Activated T-helper 2 cell treated with anti-CD3 and anti-CD28 coated beads, Interferon-gamma antibody, Interleukin-2, Interleukin-4, amounts not matched to agents 10 μg/mL and 5 μg/mL and 100 μg/mL, durations not matched to agents 14 hours and 24 hours and 36 hours (primary cell): Measurements from ENCODE around the gene LRRC42. TPM values are rescaled to one million over a fixed set of nuclear protein-coding genes. Genes with fewer than 3 reads are reported as not detected.

Experiments
- DNase-seq: peaks from one replicate; pipeline ENCODE4 v3.0.0; 2021; ENCODE audit warnings: low spot score
- H3K27ac Mint-ChIP-seq: one replicate; pipeline ENCODE4 v1.8.0; 2021; ENCODE audit warnings: mixed read lengths
- H3K27me3 Mint-ChIP-seq: one replicate; pipeline ENCODE4 v1.8.0; 2021; ENCODE audit warnings: low read depth, mixed read lengths
- H3K36me3 Mint-ChIP-seq: one replicate; pipeline ENCODE4 v1.8.0; 2021; ENCODE audit warnings: low read depth, mixed read lengths
- H3K4me1 Mint-ChIP-seq: one replicate; pipeline ENCODE4 v1.8.0; 2021; ENCODE audit warnings: low read depth, mixed read lengths
- H3K4me3 Mint-ChIP-seq: one replicate; pipeline ENCODE4 v1.8.0; 2021; ENCODE audit warnings: low read depth, mild to moderate bottlenecking, moderate library complexity, mixed read lengths
- H3K9me3 Mint-ChIP-seq: one replicate; pipeline ENCODE4 v1.8.0; 2021; ENCODE audit warnings: mixed read lengths
- intact Hi-C: fragments of 100-400 bp; cut with micrococcal nuclease; formaldehyde crosslinking; loops from one replicate; pipeline ENCODE4 v1.15.1; 2023
- total RNA-seq: library from RNA; stranded (reverse); gene quantifications from 2 replicates; pipeline ENCODE4 v1.2.3, GENCODE V29; 2022

LRRC42 gene
- total RNA-seq, 1 donor from 2014 or later, result 32.4 TPM

DNA sequence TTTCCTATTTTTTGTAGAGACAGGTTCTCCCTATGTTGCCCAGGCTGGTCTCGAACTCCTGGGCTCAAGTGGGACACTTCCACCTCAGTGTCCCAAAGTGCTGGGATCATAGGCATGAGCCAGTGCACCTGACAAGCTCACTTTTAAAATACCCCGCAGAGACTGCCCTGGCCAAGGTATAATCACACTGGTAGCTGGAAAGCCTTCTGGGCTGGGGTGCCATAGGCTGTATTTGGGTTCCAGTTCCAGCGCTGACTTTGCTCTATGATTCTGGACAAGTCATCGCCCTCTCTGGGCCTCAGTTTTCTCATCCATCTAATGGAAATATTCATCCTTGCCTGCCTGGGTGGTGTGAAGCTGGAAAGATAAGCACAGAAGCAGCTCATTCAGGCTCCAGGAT is 61.5 kb downstream of the LRRC42 start:
- Mint-ChIP-seq H3K27ac (no peak overlapping the region), H3K4me3 (no peak overlapping the region), H3K27me3 (peaks cover 7% of the 10 kb centered on the region), H3K4me1 (no peaks in the 10 kb centered on the region), H3K36me3 (no peaks in the 10 kb centered on the region), H3K9me3 (no peaks in the 10 kb centered on the region)
- intact Hi-C loops, result no loop called here
- no peak for DNase-seq

DNA sequence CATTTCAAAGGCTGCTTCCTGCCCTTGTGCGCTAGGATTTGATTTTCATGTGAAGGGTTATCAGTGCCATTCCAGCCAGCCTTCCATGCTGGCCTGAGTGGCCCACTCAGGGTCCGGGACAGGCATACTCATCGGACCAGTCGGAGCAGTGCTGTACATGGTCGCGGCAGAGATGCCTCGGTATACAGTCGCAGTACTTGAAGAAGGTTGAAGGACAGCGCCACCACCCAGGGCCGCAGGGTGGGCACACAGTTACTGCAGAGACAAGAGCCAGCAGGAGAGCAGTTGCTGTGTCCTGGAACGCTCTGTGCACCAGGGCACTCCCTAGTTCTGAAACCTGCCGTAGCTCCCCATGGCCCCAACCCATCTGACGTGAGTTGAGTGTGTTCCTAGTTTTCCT is 62.7 kb downstream of the LRRC42 start:
- H3K4me3 Mint-ChIP-seq, result no peak overlapping the region
- no peaks in the 10 kb centered on the region for H3K9me3 Mint-ChIP-seq
- peaks cover 7% of the 10 kb centered on the region for H3K27me3 Mint-ChIP-seq
- DNase-seq, result no peak
- H3K36me3 Mint-ChIP-seq, result no peaks in the 10 kb centered on the region
- intact Hi-C loops, result no loop called here
- no peak overlapping the region for H3K27ac Mint-ChIP-seq
- H3K4me1 Mint-ChIP-seq, result no peaks in the 10 kb centered on the region

GRCh38 chr1:54009406-54009805 is 63.3 kb downstream of the LRRC42 start:
- DNase-seq, result no peak
- H3K27me3 Mint-ChIP-seq, result peaks cover 7% of the 10 kb centered on the region
- no peaks in the 10 kb centered on the region for H3K4me1 Mint-ChIP-seq
- H3K4me3 Mint-ChIP-seq, result no peak overlapping the region
- no peaks in the 10 kb centered on the region for H3K36me3 Mint-ChIP-seq
- no peak overlapping the region for H3K27ac Mint-ChIP-seq
- no peaks in the 10 kb centered on the region for H3K9me3 Mint-ChIP-seq
- intact Hi-C loops, result no loop called here

- H3K36me3 Mint-ChIP-seq, result no peaks in the 10 kb centered on the region
- H3K27ac Mint-ChIP-seq, result no peak overlapping the region
- H3K4me3 Mint-ChIP-seq, result no peak overlapping the region
- H3K4me1 Mint-ChIP-seq, result no peaks in the 10 kb centered on the region
- no peaks in the 10 kb centered on the region for H3K9me3 Mint-ChIP-seq
- intact Hi-C loops, result no loop called here
- no peak for DNase-seq
- peaks cover 7% of the 10 kb centered on the region for H3K27me3 Mint-ChIP-seq
Measured at GRCh38 chr1:54010415-54011117, 64.4 kb downstream of the LRRC42 start.

- Mint-ChIP-seq H3K36me3 (no peaks in the 10 kb centered on the region), H3K4me3 (no peak overlapping the region), H3K27me3 (peaks cover 5% of the 10 kb centered on the region), H3K9me3 (no peaks in the 10 kb centered on the region), H3K27ac (no peak overlapping the region), H3K4me1 (no peaks in the 10 kb centered on the region)
- no peak for DNase-seq
- intact Hi-C loops, result no loop called here
Measured at GRCh38 chr1:54011316-54012007, 65.3 kb downstream of the LRRC42 start.

DNA sequence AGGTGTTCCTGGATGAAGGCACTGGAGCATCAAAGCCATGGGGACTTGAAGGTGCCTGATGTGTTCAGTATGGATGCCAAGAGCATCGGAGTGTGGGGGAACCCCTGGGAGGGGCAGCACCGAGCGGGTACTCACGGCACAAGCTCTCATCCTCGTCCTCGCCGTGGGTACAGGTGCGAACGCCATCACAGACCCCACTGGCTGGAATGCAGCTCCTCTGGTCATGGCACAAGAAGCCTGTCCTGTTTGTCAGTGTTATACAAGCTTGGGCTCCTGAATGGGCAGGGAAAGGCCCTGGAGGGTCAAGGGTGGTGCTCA is 65.8 kb downstream of the LRRC42 start:
- Mint-ChIP-seq H3K27ac (no peak overlapping the region), H3K36me3 (no peaks in the 10 kb centered on the region), H3K27me3 (peaks cover 3% of the 10 kb centered on the region), H3K4me1 (no peaks in the 10 kb centered on the region), H3K4me3 (no peak overlapping the region), H3K9me3 (no peaks in the 10 kb centered on the region)
- intact Hi-C loops, result no loop called here
- no peak for DNase-seq

- intact Hi-C loops, result no loop called here
- Mint-ChIP-seq H3K36me3 (no peaks in the 10 kb centered on the region), H3K27ac (no peak overlapping the region), H3K27me3 (peaks cover 2% of the 10 kb centered on the region), H3K4me3 (no peak overlapping the region), H3K4me1 (no peaks in the 10 kb centered on the region), H3K9me3 (no peaks in the 10 kb centered on the region)
- DNase-seq, result no peak
Measured at GRCh38 chr1:54012863-54013262, 66.7 kb downstream of the LRRC42 start.

- intact Hi-C loops, result no loop called here
- no peak overlapping the region for H3K4me3 Mint-ChIP-seq
- no peak overlapping the region for H3K27ac Mint-ChIP-seq
- no peak for DNase-seq
- no peaks in the 10 kb centered on the region for H3K9me3 Mint-ChIP-seq
- H3K27me3 Mint-ChIP-seq, result peaks cover 2% of the 10 kb centered on the region
- no peaks in the 10 kb centered on the region for H3K36me3 Mint-ChIP-seq
- H3K4me1 Mint-ChIP-seq, result no peaks in the 10 kb centered on the region
Measured at GRCh38 chr1:54013393-54014008, 67.4 kb downstream of the LRRC42 start.

DNA sequence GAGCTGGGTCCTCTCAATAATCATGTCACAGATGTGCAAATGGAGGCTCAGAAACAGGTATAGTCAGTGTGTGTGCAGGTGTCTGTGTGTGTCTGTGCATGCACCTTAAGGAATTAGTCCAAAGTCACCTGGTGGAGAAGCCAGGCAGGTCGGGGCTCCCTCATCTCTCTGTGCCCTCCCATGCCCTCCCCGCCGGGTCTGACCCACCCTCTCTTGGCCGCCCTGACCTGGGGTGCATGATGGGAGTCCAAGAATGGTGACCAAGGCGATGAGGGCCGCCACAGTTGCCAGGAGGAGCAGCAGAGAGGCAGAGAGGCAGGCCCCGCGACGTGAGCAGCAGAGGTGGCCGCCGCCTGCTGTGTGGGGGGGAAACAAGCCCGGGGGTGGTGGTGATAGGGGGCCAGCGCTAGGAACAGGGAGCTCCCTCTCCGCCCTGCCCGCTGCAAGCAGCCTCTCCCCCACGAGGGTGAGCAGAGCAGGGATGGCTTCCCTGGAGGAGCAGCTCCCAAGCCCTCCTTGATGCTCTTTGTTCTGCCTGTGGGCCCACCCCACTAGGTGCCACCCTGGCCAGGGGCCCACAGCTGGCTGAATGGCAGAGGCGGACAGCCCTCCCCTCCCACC is 68.0 kb downstream of the LRRC42 start:
- Mint-ChIP-seq H3K9me3 (no peaks in the 10 kb centered on the region), H3K36me3 (no peaks in the 10 kb centered on the region), H3K27me3 (peaks cover 2% of the 10 kb centered on the region), H3K27ac (no peak overlapping the region), H3K4me1 (no peaks in the 10 kb centered on the region), H3K4me3 (no peak overlapping the region)
- DNase-seq, result no peak
- intact Hi-C loops, result no loop called here

DNA sequence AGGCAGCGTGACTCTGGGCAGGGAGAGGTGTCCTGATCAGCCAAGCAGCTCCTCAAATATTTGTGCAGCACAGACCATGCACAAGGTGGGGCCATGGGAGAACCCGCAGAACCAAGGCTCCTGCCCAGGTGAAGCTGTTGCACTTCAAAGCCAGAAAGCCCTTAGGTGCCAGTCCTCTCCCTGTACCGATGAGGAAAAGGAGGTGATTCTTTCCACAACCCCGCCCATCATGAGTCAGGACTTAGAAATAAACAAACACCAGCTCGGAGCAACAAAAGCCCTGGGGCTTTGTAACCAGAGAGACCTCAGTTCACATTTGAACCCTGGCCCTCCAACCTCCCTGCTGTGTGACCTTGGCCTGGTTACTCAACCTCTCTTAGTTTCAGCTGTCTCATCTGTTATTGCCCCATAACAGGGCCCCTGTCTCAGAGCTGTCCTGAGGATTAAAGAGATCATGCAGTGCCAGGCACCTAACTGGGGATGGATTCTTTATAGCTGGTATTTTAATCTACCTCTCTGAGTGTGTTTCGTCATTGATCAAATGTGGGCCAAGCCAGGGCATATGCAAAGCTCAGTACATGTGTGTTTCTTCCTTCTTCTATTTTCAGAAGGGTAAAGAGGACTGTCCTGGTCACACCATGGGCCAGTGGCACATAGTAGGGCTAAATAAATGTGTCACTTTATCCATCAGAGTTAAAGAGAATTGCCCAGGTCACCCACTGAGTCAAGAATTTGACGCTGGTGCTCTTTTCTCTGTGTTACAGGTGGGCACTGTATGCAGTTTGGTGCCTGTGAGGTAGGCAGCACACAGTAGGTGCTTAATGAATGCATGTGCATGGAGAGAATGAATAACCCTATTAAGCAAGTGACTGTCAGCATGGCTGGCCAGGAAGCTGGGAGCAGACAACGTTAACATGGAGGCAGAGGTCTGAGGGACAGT is 70.5 kb downstream of the LRRC42 start:
- Mint-ChIP-seq H3K4me1 (no peaks in the 10 kb centered on the region), H3K27ac (no peak overlapping the region), H3K27me3 (no peaks in the 10 kb centered on the region), H3K36me3 (no peaks in the 10 kb centered on the region), H3K9me3 (no peaks in the 10 kb centered on the region), H3K4me3 (no peak overlapping the region)
- intact Hi-C loops, result no loop called here
- DNase-seq, result no peak
